Stimulated activated CD4-positive, alpha-beta T cell treated with anti-CD3 and anti-CD28 coated beads, Interleukin-1b, Interleukin-23, amount 100 ng/mL, for 1 hour (primary cell): ENCODE results near the gene TAGLN3.
"Not testable (repeated sequence)": the region's sequence is repeated elsewhere in the genome, so short reads cannot be mapped to it uniquely, and the experiment has no call there.

ENCODE experiments used
- DNase-seq, 2 donors: peaks; one replicate each; pipeline ENCODE4 v3.0.0-alpha.2; 2020; ENCODE audit warnings: low read depth in 2 of 2

The TAGLN3 gene

DNA sequence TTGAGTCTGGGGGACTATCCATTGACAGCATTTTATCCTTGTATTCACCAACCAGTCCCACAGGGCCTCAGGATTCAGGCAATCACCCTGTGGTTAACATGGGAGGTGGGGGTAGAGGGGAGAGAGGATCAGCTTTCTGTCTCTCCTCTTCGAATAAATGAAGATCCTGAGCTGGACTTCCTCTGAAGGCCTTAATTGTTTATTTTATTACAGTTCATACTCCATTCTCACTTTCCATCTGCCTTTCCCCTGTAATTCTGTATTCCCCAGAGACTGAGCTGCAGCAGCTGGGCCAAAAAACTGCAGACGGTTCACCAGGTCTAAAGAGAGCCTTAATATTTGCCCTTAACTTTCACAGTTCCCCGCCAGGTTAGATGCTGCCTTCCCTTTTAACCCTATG lies 11.9 kb downstream of the TAGLN3 start:
- DNase-seq, result no peak

- no peak for DNase-seq
Observed at GRCh38 chr3:112011376-112011940, 12.7 kb downstream of the TAGLN3 start.

GRCh38 chr3:112012205-112012992 lies 13.7 kb downstream of the TAGLN3 start:
- DNase-seq, result no peak

- peak in 1 of 2 donors; percentile 29 for DNase-seq
Observed at GRCh38 chr3:112013058-112013783, 14.5 kb downstream of the TAGLN3 start.

DNA sequence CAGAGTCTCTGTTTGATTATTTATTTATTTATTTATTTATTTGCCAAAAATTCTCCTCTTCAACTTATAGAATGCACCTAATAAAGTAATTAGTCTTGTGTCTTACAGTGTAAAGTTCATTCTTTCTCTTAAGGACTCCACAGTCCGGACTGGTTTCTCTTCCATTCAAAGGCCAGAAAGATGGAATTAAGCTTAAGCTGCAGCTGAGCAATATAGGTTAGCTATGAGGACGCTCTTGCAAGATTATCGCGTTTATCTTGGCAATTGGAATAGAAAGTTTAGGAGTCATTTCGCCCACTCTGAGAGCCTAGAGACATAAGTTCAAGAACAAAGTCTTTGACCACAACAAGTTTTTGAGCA lies 15.0 kb downstream of the TAGLN3 start:
- no peak for DNase-seq

- DNase-seq, result no peak
Observed at GRCh38 chr3:112017091-112017490, 18.4 kb downstream of the TAGLN3 start.

DNA sequence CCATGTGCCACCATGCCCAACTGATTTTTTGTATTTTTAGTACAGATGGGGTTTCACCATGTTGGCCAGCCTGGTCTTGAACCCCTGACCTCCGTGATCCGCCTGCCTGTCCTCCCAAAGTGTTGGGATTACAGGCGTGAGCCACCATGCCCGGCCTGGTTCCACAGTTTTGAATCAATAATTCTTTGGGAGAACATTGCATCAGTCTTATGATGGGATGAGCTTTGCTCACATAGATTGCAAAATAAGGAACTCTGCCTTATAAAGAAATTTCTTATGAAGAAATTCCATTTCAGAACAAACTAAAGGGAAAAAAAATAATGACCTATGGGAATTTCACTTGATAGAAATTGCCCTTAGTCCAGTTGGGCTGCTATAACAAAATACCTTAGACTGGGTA lies 20.0 kb downstream of the TAGLN3 start:
- DNase-seq, result no peak

GRCh38 chr3:112019716-112020115 lies 21.0 kb downstream of the TAGLN3 start:
- DNase-seq, result no peak

GRCh38 chr3:112020674-112021085 lies 22.0 kb downstream of the TAGLN3 start:
- no peak for DNase-seq

- DNase-seq, result no peak
Observed at GRCh38 chr3:112027142-112027541, 28.4 kb downstream of the TAGLN3 start.

DNA sequence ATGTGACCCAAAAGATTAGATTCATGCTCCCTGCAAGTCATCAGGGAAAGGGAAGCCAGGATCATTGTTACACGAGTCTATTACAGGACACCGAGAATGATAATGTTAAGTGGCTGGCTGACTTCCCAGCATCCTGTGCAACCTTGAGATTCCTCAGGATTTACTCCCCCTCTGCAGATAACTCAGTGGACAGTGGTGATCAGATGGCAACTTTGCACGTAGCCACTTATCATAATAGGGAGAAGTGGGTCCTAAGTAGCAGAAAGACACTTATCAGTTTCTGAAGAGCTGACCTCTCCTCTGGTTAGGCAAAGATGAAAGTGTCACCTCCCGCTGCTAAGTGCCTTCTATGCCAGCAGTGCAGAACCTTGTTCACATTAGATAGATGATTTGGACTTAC lies 29.1 kb downstream of the TAGLN3 start:
- DNase-seq, result no peak

- DNase-seq, result no peak
Observed at GRCh38 chr3:112030901-112031300, 32.2 kb downstream of the TAGLN3 start.

DNA sequence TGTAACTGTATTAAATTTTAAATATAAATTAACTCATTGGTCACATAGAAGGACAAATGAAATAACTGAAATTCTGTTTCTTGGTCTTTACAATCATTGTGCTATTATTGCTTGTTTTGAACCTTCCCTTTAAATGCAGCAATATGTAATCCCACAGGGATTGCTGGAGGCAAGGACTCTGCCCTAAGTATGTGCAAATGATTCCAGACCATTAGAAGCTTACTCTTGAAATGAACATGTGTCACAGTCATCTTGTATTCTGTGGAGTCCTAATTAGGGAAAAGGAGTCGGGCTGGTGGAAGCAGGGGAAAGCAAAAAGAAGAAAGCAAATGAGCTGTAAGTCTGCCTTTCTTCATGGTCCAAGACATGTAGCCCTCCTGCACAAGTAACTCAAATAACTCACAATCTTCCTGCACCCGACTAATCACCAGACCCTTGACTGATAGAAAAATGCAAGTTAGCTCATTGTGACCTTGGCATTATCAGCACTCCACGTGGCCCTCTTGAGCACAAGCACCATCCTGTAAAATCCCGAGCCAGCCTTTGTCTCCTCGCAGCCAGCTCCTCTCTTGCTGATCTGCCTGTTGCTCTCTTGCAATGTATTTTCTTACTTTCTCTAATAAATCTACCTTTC lies 33.5 kb downstream of the TAGLN3 start:
- no peak for DNase-seq

DNA sequence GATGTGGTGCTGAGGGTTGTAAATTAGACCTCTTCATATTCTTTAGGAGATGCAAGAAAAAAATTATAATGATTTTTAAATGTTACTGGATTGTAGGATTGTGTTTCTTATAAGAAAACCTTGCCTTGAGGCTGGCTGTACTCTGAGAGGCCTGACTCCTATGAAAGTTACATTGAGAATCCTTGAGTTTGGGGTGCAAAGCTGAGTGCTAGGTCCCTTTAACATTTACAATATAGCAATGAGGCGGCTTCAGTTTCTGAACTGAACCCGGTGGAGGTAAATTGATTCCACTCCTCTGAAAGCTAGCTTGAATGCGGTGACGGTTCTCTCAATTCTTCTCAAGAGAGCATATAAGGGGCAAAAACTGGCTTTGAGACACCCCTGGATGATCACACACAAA lies 35.7 kb downstream of the TAGLN3 start, which contains the start of gene TMPRSS7:
Gene TMPRSS7 (plus strand): TSS at position 301 of the 400 bp plus-strand sequence. CDS start 110 bp downstream, outside the sequence.
- DNase-seq, result no peak

DNA sequence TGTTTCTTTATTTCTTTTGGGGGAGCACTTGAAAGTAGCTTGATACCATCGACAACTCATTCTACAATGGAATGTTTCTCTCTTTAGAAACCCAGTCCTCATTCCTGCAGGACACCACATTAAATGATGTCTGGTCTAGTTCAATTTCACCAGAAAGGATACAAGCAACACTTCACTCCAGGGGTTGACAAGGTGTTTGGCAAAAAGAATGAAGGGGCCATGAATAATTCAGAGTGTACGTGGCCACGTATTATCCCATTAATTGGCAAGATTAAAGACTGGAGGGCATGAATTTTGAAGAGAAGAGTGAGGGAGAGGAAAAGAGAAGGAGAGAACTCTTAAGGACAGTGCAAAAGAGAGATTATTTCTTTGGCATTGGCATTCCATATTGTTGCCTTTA lies 36.5 kb downstream of the TAGLN3 start:
- DNase-seq, result no peak

DNA sequence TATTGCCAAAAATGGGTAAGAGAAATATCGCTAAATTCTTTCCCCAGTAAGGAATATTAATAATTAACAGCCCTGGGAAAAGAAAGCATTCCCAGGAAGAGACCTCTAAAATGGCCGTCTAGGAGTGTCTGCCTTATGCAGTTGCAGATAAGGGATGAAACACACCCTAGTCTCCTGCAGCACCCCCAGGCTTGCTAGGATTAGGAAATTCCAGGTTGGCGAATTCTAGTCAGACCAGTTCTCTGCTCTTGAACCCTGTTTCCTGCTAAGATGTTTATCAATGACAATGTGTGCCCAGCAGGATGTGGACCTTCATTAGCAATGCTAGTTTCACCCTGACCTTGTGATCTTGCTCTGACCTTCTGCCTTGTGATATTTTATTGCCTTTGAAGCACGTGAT lies 38.5 kb downstream of the TAGLN3 start:
- not testable (repeated sequence) for DNase-seq

- DNase-seq, result no peak
Observed at GRCh38 chr3:112038863-112039262, 40.1 kb downstream of the TAGLN3 start.

- DNase-seq, result no peak
Observed at GRCh38 chr3:112041321-112041720, 42.6 kb downstream of the TAGLN3 start.

GRCh38 chr3:112042842-112043280 lies 44.1 kb downstream of the TAGLN3 start:
- no peak for DNase-seq

DNA sequence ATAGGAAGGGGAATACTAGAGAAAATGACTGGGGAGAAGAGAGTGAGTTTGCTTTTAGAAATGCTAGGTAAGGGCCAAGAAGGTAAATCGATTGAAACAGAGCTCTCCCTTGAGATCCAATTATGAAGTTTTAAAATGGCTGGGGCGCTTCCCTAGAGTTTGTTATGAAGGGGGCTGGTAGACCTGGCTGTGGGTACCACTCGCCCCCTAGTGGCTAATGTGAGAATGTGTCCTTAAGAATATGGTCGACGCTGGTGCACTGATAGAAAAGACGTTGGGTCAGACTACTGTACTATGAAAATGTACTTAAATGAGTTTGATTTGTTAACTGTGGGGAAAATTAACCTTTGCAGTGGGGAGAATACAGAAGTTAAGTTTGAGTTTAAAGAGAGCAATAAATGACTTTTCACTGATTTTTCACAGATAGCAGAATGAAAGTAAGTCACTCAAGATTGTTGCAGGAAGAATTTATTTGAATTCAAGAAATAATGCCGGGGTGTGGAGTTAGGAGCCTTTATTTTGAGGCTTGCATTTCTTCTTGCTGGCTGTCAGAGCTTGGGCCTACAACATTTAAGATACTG lies 45.0 kb downstream of the TAGLN3 start:
- DNase-seq, result peak in 1 of 2 donors; percentile 1

DNA sequence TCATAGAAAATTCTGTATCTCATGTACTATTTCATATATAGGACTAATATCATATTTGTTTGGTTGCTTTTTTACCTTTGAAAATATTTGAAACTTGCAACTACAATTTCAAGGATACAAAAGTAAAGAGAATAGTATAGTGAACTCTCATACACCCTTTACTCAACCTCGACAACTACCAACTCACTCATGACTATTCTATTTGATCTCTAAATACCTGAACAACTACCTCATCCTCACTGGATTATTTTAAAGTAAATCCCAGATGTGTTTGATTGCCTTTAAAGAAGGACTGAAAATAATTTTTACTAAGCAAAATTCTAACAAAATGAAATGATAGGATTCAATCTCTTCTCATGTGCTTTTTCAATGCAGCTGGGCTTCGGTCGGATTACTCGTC lies 47.9 kb downstream of the TAGLN3 start:
- no peak for DNase-seq

- DNase-seq, result no peak
Observed at GRCh38 chr3:112047264-112047663, 48.5 kb downstream of the TAGLN3 start.
